T-cell (primary cell): Measurements from ENCODE around the gene FIGNL2. TPM values are rescaled to one million over a fixed set of nuclear protein-coding genes. Genes with fewer than 3 reads are reported as not detected.

Source experiments
- ATAC-seq, 4 experiments: fragments of 200-7000 bp in 3 of 4; fragments of 150-1000 bp in 1 of 4; cut with Tn5 transposase; replicated peaks in 1 of 4; 1 replicate in 3 of 4; 2 replicates in 1 of 4; pipeline ENCODE4 v1.10.0; 2021; ENCODE audit warnings: moderate library complexity in 3 of 4, mild to moderate bottlenecking in 2 of 4, moderate number of reproducible peaks in 1 of 4
- CTCF ChIA-PET, 2 donors: fragments of 300-600 bp; sonication (Branson Sonifier 250); formaldehyde crosslinking; loops; one replicate each; lab custom pipeline; 2022; ENCODE audit warnings: antibody characterized with exemption in 2 of 2; lab: Charles Lee
- POLR2A ChIA-PET, 2 donors: fragments of 300-600 bp; sonication (Branson Sonifier 250); formaldehyde crosslinking; loops; one replicate each; lab custom pipeline; 2022; ENCODE audit warnings: antibody characterized with exemption in 2 of 2; lab: Charles Lee
- DNase-seq, 35 experiments: peaks; one replicate each; pipeline versions ENCODE4 v3.0.0 to v3.0.0-alpha.2; 2013 to 2023
- H3K27ac ChIP-seq: one replicate; pipeline ENCODE4 v1.5.1; 2013; ENCODE audit warnings: low read length
- H3K27me3 ChIP-seq, 2 experiments: replicated peaks in 1 of 2; 1 replicate in 1 of 2; 2 replicates in 1 of 2; pipeline versions ENCODE4 v1.6.1 to v1.7.0; 2013; ENCODE audit warnings: low read length in 1 of 2, mixed read lengths in 1 of 2; ENCODE audit not compliant: control insufficient read depth in 2 of 2, insufficient read depth in 2 of 2; ENCODE audit errors: extremely low read depth in 1 of 2
- H3K36me3 ChIP-seq, 2 donors: 1 replicate in 1 of 2; 2 replicates in 1 of 2; pipeline versions ENCODE4 v1.6.1 to v1.7.0; 2013; ENCODE audit warnings: low read length in 1 of 2; ENCODE audit not compliant: control insufficient read depth in 2 of 2, insufficient read depth in 1 of 2; ENCODE audit errors: extremely low read depth in 1 of 2
- H3K4me1 ChIP-seq, 2 experiments: 1 replicate in 1 of 2; 2 replicates in 1 of 2; pipeline versions ENCODE4 v1.6.1 to v1.7.0; 2013; ENCODE audit warnings: low read length in 2 of 2, mixed read lengths in 1 of 2; ENCODE audit not compliant: insufficient read depth in 2 of 2, control insufficient read depth in 1 of 2; ENCODE audit errors: extremely low read depth in 1 of 2
- H3K4me3 ChIP-seq, 2 donors: 1 replicate in 1 of 2; 2 replicates in 1 of 2; pipeline versions ENCODE4 v1.5.1 to v1.7.0; 2013; ENCODE audit warnings: mild to moderate bottlenecking in 2 of 2, low read length in 1 of 2, moderate library complexity in 1 of 2; ENCODE audit not compliant: control insufficient read depth in 1 of 2; ENCODE audit errors: extremely low read depth in 1 of 2
- H3K9me3 ChIP-seq: 2 replicates; pipeline ENCODE4 v1.7.0; 2013
- H3K27ac Mint-ChIP-seq, 2 donors: one replicate each; pipeline ENCODE4 v1.8.0; 2020 to 2021; ENCODE audit warnings: mild to moderate bottlenecking in 2 of 2, mixed read lengths in 2 of 2
- H3K27me3 Mint-ChIP-seq, 2 donors: one replicate each; pipeline ENCODE4 v1.8.0; 2021 to 2022; ENCODE audit warnings: mixed read lengths in 2 of 2
- H3K36me3 Mint-ChIP-seq: one replicate; pipeline ENCODE4 v1.8.0; 2021; ENCODE audit warnings: mixed read lengths
- H3K4me1 Mint-ChIP-seq, 3 donors: one replicate each; pipeline ENCODE4 v1.8.0; 2020 to 2022; ENCODE audit warnings: mixed read lengths in 3 of 3, mild to moderate bottlenecking in 1 of 3
- H3K4me3 Mint-ChIP-seq, 3 donors: one replicate each; pipeline ENCODE4 v1.8.0; 2020 to 2022; ENCODE audit warnings: mild to moderate bottlenecking in 3 of 3, mixed read lengths in 3 of 3, moderate library complexity in 3 of 3
- H3K9me3 Mint-ChIP-seq, 3 donors: one replicate each; pipeline ENCODE4 v1.8.0; 2020 to 2022; ENCODE audit warnings: mixed read lengths in 3 of 3
- WGBS: methylation state at CpG from one replicate; pipeline ENCODE4 v1.1.5; 2013; ENCODE audit warnings: missing lambda C conversion rate; ENCODE audit not compliant: insufficient coverage; 5-methylcytosine and 5-hydroxymethylcytosine counted together
- total RNA-seq, 35 experiments: library from RNA in 6 of 35; stranded (reverse) in 6 of 35; fragments of 120-200 nt in 1 of 35; gene quantifications; one replicate each; pipeline versions ENCODE4 v1.2.1 to v1.2.4 and lab custom pipeline; 2013 to 2026

FIGNL2 gene
- total RNA-seq, 5 donors from 2014 or later (not counting 1 experiment from before 2014, with no cell fraction given), result 1.3 to 2.0 (median 1.6) TPM

GRCh38 chr12:51847643-51848325 lies 734 bp downstream of the FIGNL2 start:
- DNase-seq, result peak in 1 of 35 experiments; percentile 6

GRCh38 chr12:51846911-51847642 lies 1.4 kb downstream of the FIGNL2 start:
- H3K4me3 Mint-ChIP-seq, result peak overlapping the region; percentile 60 to 79 (median 73)

More at GRCh38 chr12:51847643-51848325, 734 bp downstream of the FIGNL2 start:
- Histone ChIP-seq H3K27me3 (peaks cover 4 to 71% of the 10 kb centered on the region in 2 experiments), H3K9me3 (no peaks in the 10 kb centered on the region), H3K27ac (no peak overlapping the region), H3K36me3 (no peaks in the 10 kb centered on the region), H3K4me1 (peaks cover 8 to 35% of the 10 kb centered on the region in 2 experiments), H3K4me3 (peak overlapping the region in 1 of 2 donors; percentile 38)
- ChIA-PET POLR2A (no interaction called here), CTCF (no interaction called here)
- peak in 3 of 4 experiments; percentile 4 to 37 (median 13) for ATAC-seq
- no peak overlapping the region for H3K27ac Mint-ChIP-seq
- peaks cover 27 to 50% of the 10 kb centered on the region in 2 donors for H3K27me3 Mint-ChIP-seq
- H3K36me3 Mint-ChIP-seq, result no peaks in the 10 kb centered on the region
- H3K9me3 Mint-ChIP-seq, result no peaks in the 10 kb centered on the region
- peak overlapping the region; percentile 50 to 73 (median 62) for H3K4me3 Mint-ChIP-seq
- WGBS, result 4% methylated on average over 24 of the region's 40 CpGs
- H3K4me1 Mint-ChIP-seq, result peaks cover 15 to 31% (median 26%) of the 10 kb centered on the region in 3 donors

GRCh38 chr12:51846271-51846691 lies 2.2 kb downstream of the FIGNL2 start:
- peaks cover 4 to 80% of the 10 kb centered on the region in 2 experiments for H3K27me3 ChIP-seq
- ChIA-PET CTCF (no interaction called here), POLR2A (no interaction called here)
- ATAC-seq (no peak), DNase-seq (no peak)
- H3K36me3 ChIP-seq, result no peaks in the 10 kb centered on the region
- Mint-ChIP-seq H3K9me3 (no peaks in the 10 kb centered on the region), H3K27me3 (peaks cover 34 to 62% of the 10 kb centered on the region in 2 donors), H3K27ac (peak overlapping the region in 1 of 2 donors; percentile 55), H3K4me1 (peaks cover 12 to 25% (median 20%) of the 10 kb centered on the region in 3 donors), H3K4me3 (peak overlapping the region; percentile 34 to 73 (median 60)), H3K36me3 (no peaks in the 10 kb centered on the region)
- no peaks in the 10 kb centered on the region for H3K9me3 ChIP-seq
- no peak overlapping the region for H3K27ac ChIP-seq
- WGBS, result 87% methylated on average over 12 of the region's 15 CpGs
- H3K4me1 ChIP-seq, result peaks cover 8 to 31% of the 10 kb centered on the region in 2 experiments
- peak overlapping the region in 1 of 2 donors; percentile 32 for H3K4me3 ChIP-seq

More at GRCh38 chr12:51846911-51847642, 1.4 kb downstream of the FIGNL2 start:
- peak overlapping the region; percentile 50 to 69 for H3K4me3 ChIP-seq
- H3K27me3 ChIP-seq, result peaks cover 4 to 77% of the 10 kb centered on the region in 2 experiments
- H3K9me3 ChIP-seq, result no peaks in the 10 kb centered on the region
- Mint-ChIP-seq H3K27ac (no peak overlapping the region), H3K9me3 (no peaks in the 10 kb centered on the region), H3K36me3 (no peaks in the 10 kb centered on the region), H3K4me1 (peaks cover 15 to 31% (median 26%) of the 10 kb centered on the region in 3 donors), H3K27me3 (peaks cover 30 to 54% of the 10 kb centered on the region in 2 donors)
- ChIA-PET POLR2A (no interaction called here), CTCF (interaction anchor here in 1 of 2 donors (0.6 kb wide), 1 partner anchor 42 kb away, joined by 4 read pairs; no protein-coding TSS in a partner anchor)
- no peak overlapping the region for H3K27ac ChIP-seq
- DNase-seq, result peak in 18 of 35 experiments; percentile 7 to 54 (median 20)
- peak; percentile 65 to 77 (median 72) for ATAC-seq
- H3K36me3 ChIP-seq, result no peaks in the 10 kb centered on the region
- peaks cover 8 to 35% of the 10 kb centered on the region in 2 experiments for H3K4me1 ChIP-seq
- WGBS, result 4% methylated on average over 41 of the region's 59 CpGs

- H3K4me1 ChIP-seq, result peaks cover 5 to 27% of the 10 kb centered on the region in 2 experiments
- no peaks in the 10 kb centered on the region for H3K36me3 Mint-ChIP-seq
- no peak for DNase-seq
- no peak overlapping the region for H3K4me3 ChIP-seq
- no peak overlapping the region for H3K27ac ChIP-seq
- peak overlapping the region in 1 of 3 donors; percentile 73 for H3K4me3 Mint-ChIP-seq
- ATAC-seq, result no peak
- ChIA-PET POLR2A (no interaction called here), CTCF (no interaction called here)
- H3K27ac Mint-ChIP-seq, result no peak overlapping the region
- no peaks in the 10 kb centered on the region for H3K9me3 Mint-ChIP-seq
- WGBS, result 80% methylated on average over 7 of the region's 7 CpGs
- H3K27me3 Mint-ChIP-seq, result peaks cover 34 to 65% of the 10 kb centered on the region in 2 donors
- no peaks in the 10 kb centered on the region for H3K9me3 ChIP-seq
- H3K4me1 Mint-ChIP-seq, result peaks cover 10 to 17% (median 12%) of the 10 kb centered on the region in 3 donors
- H3K36me3 ChIP-seq, result no peaks in the 10 kb centered on the region
- H3K27me3 ChIP-seq, result peaks cover 4 to 85% of the 10 kb centered on the region in 2 experiments
These were observed 3.0 kb downstream of the FIGNL2 start for GRCh38 chr12:51845482-51845881.

GRCh38 chr12:51844854-51845253 lies 3.7 kb downstream of the FIGNL2 start:
- H3K36me3 Mint-ChIP-seq, result no peaks in the 10 kb centered on the region
- DNase-seq (no peak), ATAC-seq (no peak)
- H3K9me3 ChIP-seq, result no peaks in the 10 kb centered on the region
- H3K36me3 ChIP-seq, result no peaks in the 10 kb centered on the region
- H3K27me3 Mint-ChIP-seq, result peaks cover 35 to 68% of the 10 kb centered on the region in 2 donors
- no peak overlapping the region for H3K4me3 ChIP-seq
- peak overlapping the region in 1 of 3 donors; percentile 73 for H3K4me3 Mint-ChIP-seq
- no peak overlapping the region for H3K27ac Mint-ChIP-seq
- peaks cover 4 to 86% of the 10 kb centered on the region in 2 experiments for H3K27me3 ChIP-seq
- H3K4me1 Mint-ChIP-seq, result peaks cover 10 to 14% (median 12%) of the 10 kb centered on the region in 3 donors
- POLR2A ChIA-PET, result interaction anchor here in 1 of 2 donors (0.6 kb wide), 1 partner anchor 9 kb away, joined by 3 read pairs; no protein-coding TSS in a partner anchor
- H3K4me1 ChIP-seq, result peaks cover 5 to 27% of the 10 kb centered on the region in 2 experiments
- H3K9me3 Mint-ChIP-seq, result no peaks in the 10 kb centered on the region
- WGBS, result 100% methylated on average over 1 of the region's 4 CpGs
- CTCF ChIA-PET, result no interaction called here
- no peak overlapping the region for H3K27ac ChIP-seq

- POLR2A ChIA-PET, result no interaction called here
- no peak for DNase-seq
- no peak for ATAC-seq
- CTCF ChIA-PET, result no interaction called here
- Histone ChIP-seq H3K27me3 (peaks cover 4 to 95% of the 10 kb centered on the region in 2 experiments), H3K9me3 (no peaks in the 10 kb centered on the region), H3K27ac (no peak overlapping the region), H3K36me3 (no peaks in the 10 kb centered on the region), H3K4me3 (no peak overlapping the region), H3K4me1 (peaks cover 0 to 13% of the 10 kb centered on the region in 2 experiments)
- Mint-ChIP-seq H3K36me3 (no peaks in the 10 kb centered on the region), H3K4me1 (peaks cover 7 to 9% (median 7%) of the 10 kb centered on the region in 3 donors), H3K27me3 (peaks cover 48 to 80% of the 10 kb centered on the region in 2 donors), H3K27ac (no peak overlapping the region), H3K9me3 (no peaks in the 10 kb centered on the region), H3K4me3 (no peak overlapping the region)
- 83% methylated on average over 2 of the region's 6 CpGs for WGBS
These were observed 6.8 kb downstream of the FIGNL2 start for GRCh38 chr12:51841727-51842126.
